ENCODE measurements around the gene FBF1. TPM values are rescaled to one million over a fixed set of nuclear protein-coding genes. Genes with fewer than 3 reads are reported as not detected.

The FBF1 gene
- total and polyA plus RNA-seq, 2 of the 8 experiments (the other 6 are each of a cell fraction or from before 2014, with no cell fraction given) = 8.1 to 13.1 TPM

- TF ChIP-seq MAFK (IDR thresholded peaks at IDR 0.05; ENCODE audit: low read depth, low read length) (no peak), GABPA (IDR thresholded peaks at IDR 0.05; ENCODE audit: borderline replicate concordance, insufficient read depth, low read length) (no peak)
- TF ChIP-seq, protein P1, sequence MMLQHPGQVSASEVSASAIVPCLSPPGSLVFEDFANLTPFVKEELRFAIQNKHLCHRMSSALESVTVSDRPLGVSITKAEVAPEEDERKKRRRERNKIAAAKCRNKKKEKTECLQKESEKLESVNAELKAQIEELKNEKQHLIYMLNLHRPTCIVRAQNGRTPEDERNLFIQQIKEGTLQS (IDR thresholded peaks at IDR 0.05; ENCODE audit: insufficient read depth, low read depth, low read length) = no peak
These were observed 24.6 kb upstream of the FBF1 start (continued) for GRCh38 chr17:75965468-75965867.
